GM12874 (cell line): Measurements from ENCODE around the gene TRPM3.

Experiments used
- CTCF ChIP-seq: IDR thresholded peaks from 2 replicates; pipeline ENCODE4 v1.5.1; 2011; ENCODE audit warnings: low read depth, mild to moderate bottlenecking, control low read depth, low read length, moderate library complexity; ENCODE audit not compliant: insufficient read depth

The TRPM3 gene

DNA sequence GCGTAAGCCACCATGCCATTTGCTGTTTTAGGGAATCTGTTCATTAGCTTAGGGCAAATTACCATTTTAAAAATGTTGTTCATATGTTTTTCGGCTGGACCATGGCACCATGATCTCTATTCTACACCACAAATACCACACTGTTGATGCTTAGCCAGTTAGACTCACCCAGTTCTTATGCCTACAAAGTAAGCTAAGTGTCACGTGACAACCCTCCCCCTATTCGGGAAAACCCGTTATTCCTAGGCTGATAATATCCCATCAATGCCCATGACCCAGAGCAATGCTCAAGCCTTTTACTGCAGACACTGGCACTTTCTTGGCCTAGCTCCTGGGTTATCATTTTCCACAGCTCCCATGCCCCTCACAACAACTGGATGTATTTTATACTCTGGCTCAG is 426.7 kb downstream of the TRPM3 start:
- TF ChIP-seq CTCF, result no peak

DNA sequence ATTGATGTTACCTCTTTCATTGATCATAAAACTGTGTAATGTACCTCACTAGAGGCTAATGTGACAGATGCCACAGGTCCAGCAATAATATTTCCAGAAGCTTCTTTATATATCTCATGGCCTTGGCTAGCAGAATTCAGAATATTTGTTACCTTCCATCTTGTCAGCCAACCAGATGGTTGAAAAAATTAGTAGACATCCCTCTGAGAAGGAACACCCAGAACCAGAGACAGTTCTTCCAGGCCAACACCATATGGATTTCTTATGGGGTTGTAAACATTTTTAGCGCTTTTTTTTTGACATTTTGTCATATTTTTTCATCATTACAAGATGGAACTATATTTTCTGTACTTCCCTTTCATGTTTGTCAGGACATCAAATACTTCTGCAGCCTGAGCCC is 428.2 kb downstream of the TRPM3 start:
- no peak for TF ChIP-seq CTCF

DNA sequence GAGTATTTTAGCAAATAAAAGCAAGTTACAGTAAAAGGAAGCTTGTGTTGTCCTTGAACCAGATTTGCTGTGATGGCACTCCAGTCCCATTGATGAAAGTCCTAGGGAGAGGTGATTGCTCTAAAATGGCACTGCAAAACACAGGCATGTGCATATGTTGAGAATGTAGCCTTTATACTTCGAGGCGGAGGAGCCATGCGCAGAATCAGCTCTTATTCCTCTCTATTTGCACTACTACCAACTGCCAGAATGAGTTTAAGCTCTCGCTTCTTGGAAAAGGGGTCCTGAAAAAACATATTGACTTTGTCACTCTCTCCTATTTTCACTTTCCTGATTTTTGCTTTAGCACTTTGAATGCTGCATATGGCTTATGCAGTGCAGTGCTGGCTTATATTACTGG is 429.0 kb downstream of the TRPM3 start:
- TF ChIP-seq CTCF, result no peak

DNA sequence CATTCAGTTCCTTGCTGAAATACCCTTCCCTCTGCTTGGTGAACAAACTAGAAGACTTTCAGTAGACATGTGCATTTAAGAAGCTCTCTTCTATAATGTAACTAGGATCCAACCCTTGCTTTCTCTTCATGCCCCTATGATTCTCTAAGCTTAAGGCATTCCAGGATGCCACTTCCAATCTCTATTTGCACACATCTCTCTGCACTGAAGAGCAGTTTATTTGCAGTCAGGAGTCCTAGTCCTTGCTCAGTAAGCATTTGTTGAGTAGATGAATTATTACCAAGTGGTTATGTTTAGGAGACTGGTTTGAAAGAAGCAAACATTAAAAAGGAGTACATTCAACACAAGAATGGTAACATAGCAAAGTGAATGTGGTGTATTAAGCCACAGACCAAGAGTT is 432.7 kb downstream of the TRPM3 start:
- no peak for TF ChIP-seq CTCF

DNA sequence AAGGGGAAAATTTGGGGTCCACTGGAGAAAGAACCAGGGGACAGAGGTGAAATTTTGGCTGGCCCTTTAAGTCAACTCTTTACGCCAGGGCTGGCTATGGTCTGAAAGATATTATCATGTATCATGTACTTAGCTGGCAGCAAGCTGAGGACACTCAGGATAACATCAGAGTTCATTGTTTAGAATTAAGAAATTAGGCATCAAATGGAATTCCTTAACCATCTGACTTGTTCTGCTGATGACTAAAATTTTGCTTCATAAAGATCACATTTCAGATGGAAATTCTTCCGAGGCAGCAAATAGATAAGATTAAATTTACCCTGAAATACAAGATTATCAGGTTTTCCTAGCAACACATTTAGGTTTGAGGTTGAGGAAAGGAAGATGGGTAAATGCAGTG is 437.6 kb downstream of the TRPM3 start:
- TF ChIP-seq CTCF, result no peak

DNA sequence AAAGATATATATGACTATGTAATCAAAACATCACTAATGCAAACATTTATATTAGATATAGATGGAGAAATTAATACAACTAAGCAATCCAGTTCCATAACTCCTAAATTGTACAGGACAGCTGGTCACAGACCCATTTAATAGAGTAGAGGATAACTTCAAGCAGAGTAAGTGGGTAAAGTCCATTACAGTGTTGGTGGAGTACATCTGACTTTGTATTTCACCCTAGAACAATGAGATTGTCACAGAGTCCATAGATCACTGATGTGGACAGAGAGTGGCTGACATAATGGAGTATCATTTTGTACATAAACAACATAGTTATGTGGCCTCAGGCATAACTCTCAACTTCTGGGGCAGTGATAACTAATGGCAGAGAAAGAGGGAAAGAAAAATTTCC is 439.1 kb downstream of the TRPM3 start:
- TF ChIP-seq CTCF, result no peak

DNA sequence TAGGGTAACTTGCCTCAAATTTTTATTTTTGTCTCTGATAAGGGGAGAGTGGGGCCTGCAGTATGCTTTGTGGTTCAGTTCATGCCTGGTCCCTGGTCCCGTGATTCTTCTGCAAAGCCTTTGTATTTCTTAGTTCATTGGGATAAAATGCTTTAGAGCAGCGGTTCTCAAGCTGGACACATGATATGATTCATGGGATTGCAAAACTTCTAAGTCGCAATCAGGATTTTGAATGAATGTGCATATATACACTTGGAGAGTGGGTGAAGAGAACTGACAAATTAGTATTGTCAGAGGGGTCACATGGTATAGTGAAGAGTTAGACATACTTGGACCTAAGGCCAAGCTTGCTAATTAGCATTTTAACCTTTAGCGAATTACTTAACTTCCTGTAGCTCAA is 441.6 kb downstream of the TRPM3 start:
- no peak for TF ChIP-seq CTCF

- TF ChIP-seq CTCF, result no peak
Observed at GRCh38 chr9:70678153-70678552, 443.3 kb downstream of the TRPM3 start.
